Measurements from ENCODE around the gene B4GALT1.

DNA sequence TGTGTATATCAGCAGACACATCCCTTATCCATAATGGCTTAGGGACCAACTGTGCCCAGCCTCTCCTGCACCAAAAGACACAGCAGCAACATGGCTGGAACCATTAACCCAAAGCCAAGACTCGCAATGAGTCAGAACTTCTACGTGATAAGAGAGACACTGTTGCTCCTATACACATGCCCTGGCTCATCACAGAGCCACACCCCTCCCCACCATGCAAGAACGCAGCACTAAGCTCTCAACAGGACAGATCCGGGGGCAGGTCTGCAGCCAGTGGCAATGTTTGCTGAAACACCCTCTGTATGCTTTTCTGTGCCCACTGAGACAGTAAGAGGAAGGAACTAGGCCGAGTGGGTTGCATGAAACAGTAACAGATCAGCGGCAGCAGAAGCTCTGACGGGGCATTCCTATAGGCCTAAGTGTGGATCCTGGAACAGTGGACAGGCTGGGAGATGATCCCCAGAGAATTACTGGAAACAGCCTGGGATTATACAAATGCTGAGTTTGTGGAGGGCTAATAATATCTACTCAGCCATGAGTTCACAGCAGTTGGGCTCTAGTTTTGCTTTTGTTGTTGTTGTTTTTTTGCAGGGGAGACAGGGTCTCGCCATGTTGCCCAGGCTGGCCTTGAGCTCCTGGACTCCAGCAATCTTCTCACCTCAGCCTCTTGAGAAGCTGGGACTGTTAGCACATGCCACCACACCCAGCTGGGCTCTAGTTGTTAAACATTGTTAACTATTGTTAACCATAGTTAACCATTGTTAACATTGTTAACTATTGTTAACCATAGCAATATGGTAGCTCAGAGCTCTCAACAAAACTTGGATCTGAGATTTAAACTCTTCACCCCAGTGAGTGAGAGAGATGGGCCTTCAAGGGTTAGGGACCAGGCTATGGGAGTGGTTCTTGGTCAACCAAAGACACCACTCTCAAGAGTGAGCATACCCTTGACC is 41.0 kb downstream of the B4GALT1 start:
- TF ChIP-seq CTCF (IDR thresholded peaks at IDR 0.05; ENCODE audit: extremely low read depth in 1 of 2, insufficient read depth in 1 of 2, low read depth in 1 of 2, low read length in 2 of 2), result no peak
- no peak for TF ChIP-seq JUN (IDR thresholded peaks at IDR 0.05; ENCODE audit: borderline replicate concordance, insufficient read depth, insufficient read length, low read depth)
- no peak for TF ChIP-seq POLR2A (IDR thresholded peaks at IDR 0.05; ENCODE audit: low read depth, low read length)
- TF ChIP-seq, protein P1, sequence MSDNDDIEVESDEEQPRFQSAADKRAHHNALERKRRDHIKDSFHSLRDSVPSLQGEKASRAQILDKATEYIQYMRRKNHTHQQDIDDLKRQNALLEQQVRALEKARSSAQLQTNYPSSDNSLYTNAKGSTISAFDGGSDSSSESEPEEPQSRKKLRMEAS (IDR thresholded peaks at IDR 0.05; ENCODE audit: insufficient read depth, insufficient read length), result no peak
- TF ChIP-seq EZH2 (IDR thresholded peaks at IDR 0.05; ENCODE audit: borderline replicate concordance, low read depth, low read length, severe bottlenecking), result no peak
- no peak for TF ChIP-seq POLR2AphosphoS5 (IDR thresholded peaks at IDR 0.05; ENCODE audit: insufficient read depth, low read depth, low read length)
- no peak for TF ChIP-seq MYC (IDR thresholded peaks at IDR 0.05; ENCODE audit: low read depth, low read length)

All from endothelial cell of umbilical vein (primary cell).